ENCODE results near the gene LRRC9.

The LRRC9 gene

GRCh38 chr14:59983048-59983447 lies 63.1 kb downstream of the LRRC9 start:
- TF ChIP-seq CTCF (IDR thresholded peaks at IDR 0.05; ENCODE audit: low read length, missing control alignments) = no peak
- no peak overlapping the region for H3K4me3 ChIP-seq (replicated peaks; ENCODE audit: low read depth, low read length)
- DNase-seq (ENCODE audit: low read depth) = no peak

GRCh38 chr14:59986556-59987059 lies 66.7 kb downstream of the LRRC9 start:
- no peak for TF ChIP-seq CTCF (IDR thresholded peaks at IDR 0.05; ENCODE audit: low read length, missing control alignments)
- H3K4me3 ChIP-seq (replicated peaks; ENCODE audit: low read depth, low read length) = no peak overlapping the region
- DNase-seq (ENCODE audit: low read depth) = no peak

- H3K4me3 ChIP-seq (replicated peaks; ENCODE audit: low read depth, low read length) = no peak overlapping the region
- peak; percentile 8 for DNase-seq (ENCODE audit: low read depth)
- TF ChIP-seq CTCF (IDR thresholded peaks at IDR 0.05; ENCODE audit: low read length, missing control alignments) = no peak
Observed at GRCh38 chr14:59997449-59997848, 77.5 kb downstream of the LRRC9 start.

- TF ChIP-seq CTCF (IDR thresholded peaks at IDR 0.05; ENCODE audit: low read length, missing control alignments) = no peak
- H3K4me3 ChIP-seq (replicated peaks; ENCODE audit: low read depth, low read length) = no peak overlapping the region
- DNase-seq (ENCODE audit: low read depth) = no peak
Observed at GRCh38 chr14:59997966-59998365, 78.0 kb downstream of the LRRC9 start.

- DNase-seq (ENCODE audit: low read depth) = no peak
- no peak overlapping the region for H3K4me3 ChIP-seq (replicated peaks; ENCODE audit: low read depth, low read length)
- TF ChIP-seq CTCF (IDR thresholded peaks at IDR 0.05; ENCODE audit: low read length, missing control alignments) = no peak
Observed at GRCh38 chr14:59998564-59998963, 78.6 kb downstream of the LRRC9 start.

GRCh38 chr14:60002819-60003492 lies 83.0 kb downstream of the LRRC9 start:
- H3K4me3 ChIP-seq (replicated peaks; ENCODE audit: low read depth, low read length) = no peak overlapping the region
- no peak for TF ChIP-seq CTCF (IDR thresholded peaks at IDR 0.05; ENCODE audit: low read length, missing control alignments)
- no peak for DNase-seq (ENCODE audit: low read depth)

GRCh38 chr14:60003991-60004390 lies 84.0 kb downstream of the LRRC9 start:
- DNase-seq (ENCODE audit: low read depth) = no peak
- no peak for TF ChIP-seq CTCF (IDR thresholded peaks at IDR 0.05; ENCODE audit: low read length, missing control alignments)
- H3K4me3 ChIP-seq (replicated peaks; ENCODE audit: low read depth, low read length) = no peak overlapping the region

Data from fibroblast of pulmonary artery (primary cell).